SKM-1 (cell line): ENCODE results near the gene PUS7L.

ENCODE experiments used
- DNase-seq: peaks from one replicate; lab custom pipeline; 2025; ENCODE audit not compliant: unreplicated experiment; lab: John Stamatoyannopoulos, UW

PUS7L gene

DNA sequence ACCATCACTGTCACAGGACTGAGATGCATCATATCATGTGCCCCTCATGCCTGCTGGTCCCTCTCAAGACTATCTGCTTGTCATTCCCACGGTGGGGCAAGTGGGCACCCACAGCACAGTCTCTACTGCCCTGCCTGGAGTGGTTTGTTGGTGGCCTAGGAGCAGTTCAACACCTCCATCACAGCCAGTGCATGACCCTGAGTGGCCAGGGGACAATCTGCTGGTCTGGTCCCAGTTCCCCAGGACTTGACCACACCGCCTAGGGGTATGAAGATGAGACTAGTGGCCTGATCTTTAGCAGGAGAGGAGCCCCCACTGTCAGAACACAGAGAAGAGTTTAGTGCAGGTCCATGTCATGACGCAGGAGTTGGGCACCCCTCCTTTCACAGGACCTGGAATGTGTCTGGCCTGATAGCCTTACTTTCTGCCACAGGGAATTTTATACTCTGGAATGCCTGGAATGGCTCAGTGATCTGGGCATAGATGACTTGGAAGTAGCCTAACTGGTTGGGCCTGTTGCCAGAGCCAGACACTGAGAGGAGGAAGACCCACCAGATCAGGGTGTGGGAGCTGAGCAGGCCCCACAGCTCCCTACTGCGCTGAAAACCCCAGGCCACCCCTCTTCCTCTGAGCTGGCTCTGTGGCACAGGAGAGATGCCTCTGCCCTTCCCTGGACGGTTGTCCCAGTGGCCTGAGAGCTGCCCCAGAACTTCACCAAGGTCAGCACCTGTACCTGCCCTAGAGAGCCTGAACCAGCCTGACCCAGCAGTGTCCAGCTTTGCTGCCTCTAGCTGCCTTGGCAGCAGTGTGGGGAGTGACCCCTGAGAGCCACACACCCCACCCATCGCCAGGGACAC is 83.3 kb downstream of the PUS7L start:
- no peak for DNase-seq

DNA sequence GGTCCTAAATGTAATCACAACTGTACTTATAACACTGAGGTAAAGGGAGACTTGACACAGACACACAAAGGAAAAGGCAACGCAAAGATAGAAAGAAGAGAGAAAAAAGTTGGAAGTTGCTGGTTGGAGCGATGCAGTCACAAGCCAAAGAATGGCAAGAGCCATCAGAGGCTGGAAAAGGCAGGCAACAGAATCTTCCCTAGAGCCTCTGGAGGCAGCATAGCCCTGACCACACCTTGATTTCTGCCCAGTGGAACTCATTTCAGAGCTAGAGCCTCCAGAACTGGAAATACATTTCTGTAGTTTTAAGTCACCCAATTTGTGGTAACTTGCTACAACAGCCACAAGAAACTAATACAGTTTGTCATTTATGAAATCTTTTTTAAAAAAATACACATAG is 89.2 kb downstream of the PUS7L start:
- no peak for DNase-seq
